ENCODE measurements around the gene SIRT7. TPM values are rescaled to one million over a fixed set of nuclear protein-coding genes. Genes with fewer than 3 reads are reported as not detected.
A peak's percentile ranks its signal among the peaks of the same experiment; 100 is the strongest.

SIRT7 gene
- polyA plus RNA-seq, 1 donor from 2014 or later, result 44.5 TPM

- H3K79me2 ChIP-seq (replicated peaks; ENCODE audit: insufficient read depth, low read length), result peaks cover 13% of the 10 kb centered on the region
- peak within 1 kb of the TSS; percentile 94 for H3K27ac ChIP-seq (ENCODE audit: low read length)
- H3F3A ChIP-seq (ENCODE audit: insufficient read depth, low read length, poor library complexity, severe bottlenecking), result no peaks in the 10 kb centered on the region
- peak within 1 kb of the TSS; percentile 97 for H3K4me3 ChIP-seq (ENCODE audit: low read length)
- no peaks in the 10 kb centered on the region for H4K20me1 ChIP-seq (ENCODE audit: insufficient read depth)
- H2AFZ ChIP-seq (ENCODE audit: low read depth, low read length), result peak within 1 kb of the TSS; percentile 83
- H3K9me3 ChIP-seq (ENCODE audit: low read length), result no peaks in the 10 kb centered on the region
- no peaks in the 10 kb centered on the region for H3K27me3 ChIP-seq (ENCODE audit: insufficient read depth, low read depth, low read length)
- H3K36me3 ChIP-seq (ENCODE audit: insufficient read depth, low read length), result no peaks in the 10 kb centered on the region
- H3K9ac ChIP-seq (ENCODE audit: low read length), result peak within 1 kb of the TSS; percentile 96
- no peak for TF ChIP-seq TAF1 (IDR thresholded peaks at IDR 0.05; ENCODE audit: low read depth)
- no peak for TF ChIP-seq EP300 (conservative IDR thresholded peaks at IDR 0.05; ENCODE audit: poor library complexity, severe bottlenecking)
- no peak for TF ChIP-seq SMC3 (conservative IDR thresholded peaks at IDR 0.05; ENCODE audit: poor library complexity)
- TF ChIP-seq RAD21 (conservative IDR thresholded peaks at IDR 0.05), result no peak
- TF ChIP-seq POLR2AphosphoS5 (IDR thresholded peaks at IDR 0.05), result no peak
- TF ChIP-seq REST (IDR thresholded peaks at IDR 0.05; ENCODE audit: borderline replicate concordance), result no peak
- TF ChIP-seq MXI1 (conservative IDR thresholded peaks at IDR 0.05; ENCODE audit: poor library complexity, severe bottlenecking), result no peak
- TF ChIP-seq EZH2 (IDR thresholded peaks at IDR 0.05; ENCODE audit: borderline replicate concordance, insufficient read depth, low read length, poor library complexity, severe bottlenecking), result no peak
- peak within 1 kb of the TSS; percentile 97 for H3K4me2 ChIP-seq (ENCODE audit: low read length)
- H3K9me2 ChIP-seq (ENCODE audit: insufficient read depth, low read length), result no peaks in the 10 kb centered on the region
Observed at GRCh38 chr17:81870981-81871386, 47.0 kb downstream of the SIRT7 start, which contains the start of gene ARHGDIA. ARHGDIA (minus strand) TSS chr17:81871337; CDS start chr17:81869930, 1,407 bp downstream.

GRCh38 chr17:81870131-81870980 is 47.6 kb downstream of the SIRT7 start:
- no peak overlapping the region for H2AFZ ChIP-seq (ENCODE audit: low read depth, low read length)
- peak overlapping the region; percentile 97 for H3K4me2 ChIP-seq (ENCODE audit: low read length)
- peaks cover 13% of the 10 kb centered on the region for H3K79me2 ChIP-seq (replicated peaks; ENCODE audit: insufficient read depth, low read length)

More at GRCh38 chr17:81870131-81870980, 47.6 kb downstream of the SIRT7 start:
- H3K9me3 ChIP-seq (ENCODE audit: low read length), result no peaks in the 10 kb centered on the region
- H3F3A ChIP-seq (ENCODE audit: insufficient read depth, low read length, poor library complexity, severe bottlenecking), result no peaks in the 10 kb centered on the region
- peak overlapping the region; percentile 96 for H3K9ac ChIP-seq (ENCODE audit: low read length)
- H3K27ac ChIP-seq (ENCODE audit: low read length), result peak overlapping the region; percentile 64
- H4K20me1 ChIP-seq (ENCODE audit: insufficient read depth), result no peaks in the 10 kb centered on the region
- no peaks in the 10 kb centered on the region for H3K36me3 ChIP-seq (ENCODE audit: insufficient read depth, low read length)
- no peak for TF ChIP-seq SMC3 (conservative IDR thresholded peaks at IDR 0.05; ENCODE audit: poor library complexity)
- no peak for TF ChIP-seq RAD21 (conservative IDR thresholded peaks at IDR 0.05)
- TF ChIP-seq POLR2AphosphoS5 (IDR thresholded peaks at IDR 0.05), result no peak
- TF ChIP-seq MXI1 (conservative IDR thresholded peaks at IDR 0.05; ENCODE audit: poor library complexity, severe bottlenecking), result no peak
- TF ChIP-seq TAF1 (IDR thresholded peaks at IDR 0.05; ENCODE audit: low read depth), result no peak
- TF ChIP-seq CTCF (IDR thresholded peaks at IDR 0.05; ENCODE audit: poor library complexity, severe bottlenecking), result no peak
- no peak for TF ChIP-seq EZH2 (IDR thresholded peaks at IDR 0.05; ENCODE audit: borderline replicate concordance, insufficient read depth, low read length, poor library complexity, severe bottlenecking)
- TF ChIP-seq EP300 (conservative IDR thresholded peaks at IDR 0.05; ENCODE audit: poor library complexity, severe bottlenecking), result no peak
- H3K4me3 ChIP-seq (ENCODE audit: low read length), result peak overlapping the region; percentile 96
- no peaks in the 10 kb centered on the region for H3K27me3 ChIP-seq (ENCODE audit: insufficient read depth, low read depth, low read length)
- no peaks in the 10 kb centered on the region for H3K9me2 ChIP-seq (ENCODE audit: insufficient read depth, low read length)
